GM12878 (cell line): ENCODE results near the gene MAML3. TPM values are rescaled to one million over a fixed set of nuclear protein-coding genes. Genes with fewer than 3 reads are reported as not detected.

Source experiments
- ATAC-seq: fragments of 200-7000 bp; cut with Tn5 transposase; 3 replicates; pipeline ENCODE4 v1.9.1; 2020; ENCODE audit warnings: mild to moderate bottlenecking, moderate library complexity
- BruUV-seq: library from RNA; stranded (reverse); fragments of 400-500 nt; replicated peaks from 2 replicates; lab custom pipeline; 2021; lab: Mats Ljungman, UMichigan
- CTCF ChIA-PET: fragments of 300-600 bp; sonication (Branson Sonifier 250); formaldehyde crosslinking; extraction: SDS; loops from one replicate; lab custom pipeline; 2021; ENCODE audit warnings: inconsistent platforms; lab: Yijun Ruan, JAX
- POLR2A ChIA-PET: fragments of 350-600 bp; formaldehyde crosslinking; extraction: SDS; loops from one replicate; lab custom pipeline; 2021; ENCODE audit warnings: inconsistent platforms; lab: Charles Lee
- RAD21 ChIA-PET: fragments of 300-600 bp; sonication (Branson Sonifier 250); formaldehyde crosslinking; loops from one replicate; lab custom pipeline; 2023; ENCODE audit warnings: antibody characterized with exemption; ENCODE audit not compliant: unreplicated experiment; lab: Charles Lee
- SMC1A ChIA-PET: fragments of 300-600 bp; sonication (Branson Sonifier 250); formaldehyde crosslinking; loops from one replicate; lab custom pipeline; 2023; ENCODE audit not compliant: unreplicated experiment, uncharacterized antibody; lab: Charles Lee
- DNase-seq: peaks from one replicate; pipeline ENCODE4 v3.0.0-alpha.2; 2011; ENCODE audit warnings: low read depth, low spot score
- FAIRE-seq: peaks from 3 replicates; lab custom pipeline; 2011; peaks lifted over from hg19 to GRCh38; lab: Jason Lieb, UNC
- H2AFZ ChIP-seq: 2 replicates; pipeline ENCODE4 v1.6.0; 2011; ENCODE audit warnings: low read depth, low read length, control low read depth; ENCODE audit not compliant: control insufficient read depth
- H3K27ac ChIP-seq: 2 replicates; pipeline ENCODE4 v1.5.1; 2011; ENCODE audit warnings: control low read depth; ENCODE audit not compliant: control insufficient read depth, insufficient read depth
- H3K27me3 ChIP-seq, 2 experiments: replicated peaks in 1 of 2; 2 replicates each; pipeline versions ENCODE4 v1.6.0 to v1.6.1; 2011; ENCODE audit warnings: low read length in 1 of 2; ENCODE audit not compliant: control insufficient read depth in 2 of 2, insufficient read depth in 2 of 2
- H3K36me3 ChIP-seq, 2 experiments: 2 replicates each; pipeline ENCODE4 v1.5.1; 2011; ENCODE audit warnings: low read length in 1 of 2; ENCODE audit not compliant: control insufficient read depth in 2 of 2, insufficient read depth in 2 of 2
- H3K4me1 ChIP-seq: 2 replicates; pipeline ENCODE4 v1.6.1; 2011; ENCODE audit warnings: mild to moderate bottlenecking, low read length, moderate library complexity, mixed read lengths; ENCODE audit not compliant: control insufficient read depth, insufficient read depth
- H3K4me2 ChIP-seq: 2 replicates; pipeline ENCODE4 v1.6.0; 2011; ENCODE audit warnings: control low read depth; ENCODE audit not compliant: control insufficient read depth, insufficient read depth
- H3K4me3 ChIP-seq: fragments of 200-600 bp; sonication (generic); 2 replicates; pipeline ENCODE4 v1.5.1; 2016
- H3K79me2 ChIP-seq: 2 replicates; pipeline ENCODE4 v1.6.0; 2011; ENCODE audit warnings: low read length; ENCODE audit not compliant: control insufficient read depth, insufficient read depth
- H3K9ac ChIP-seq: 2 replicates; pipeline ENCODE4 v1.8.0; 2011; ENCODE audit warnings: low read length, control low read depth, mixed read lengths; ENCODE audit not compliant: control insufficient read depth, insufficient read depth
- H3K9me3 ChIP-seq: replicated peaks from 3 replicates; pipeline ENCODE4 v1.5.1; 2011; ENCODE audit warnings: mild to moderate bottlenecking, low read length; ENCODE audit not compliant: control insufficient read depth, insufficient read depth
- H4K20me1 ChIP-seq: 2 replicates; pipeline ENCODE4 v1.6.0; 2011; ENCODE audit not compliant: control insufficient read depth, insufficient read depth
- CEBPB ChIP-seq, 2 experiments: fragments of 150-350 bp in 1 of 2; IDR thresholded peaks; 2 replicates each; pipeline ENCODE4 v1.6.1; 2012 to 2014; ENCODE audit warnings: low read depth in 2 of 2, low read length in 2 of 2, borderline replicate concordance in 1 of 2, inconsistent platforms in 1 of 2
- EED ChIP-seq: sonication (generic); IDR thresholded peaks from 2 replicates; pipeline ENCODE4 v1.6.1; 2016; ENCODE audit warnings: antibody characterized with exemption, low read depth
- JUND ChIP-seq: IDR thresholded peaks from 2 replicates; pipeline ENCODE4 v1.6.1; 2012; ENCODE audit warnings: low read depth, mild to moderate bottlenecking, low read length, improper control_type of control experiment, moderate library complexity
- KDM1A ChIP-seq: fragments of 200-600 bp; sonication (generic); IDR thresholded peaks from 2 replicates; pipeline ENCODE4 v1.6.1; 2016; ENCODE audit warnings: borderline replicate concordance
- MEF2A ChIP-seq: IDR thresholded peaks from 2 replicates; pipeline ENCODE4 v1.6.1; 2011; ENCODE audit warnings: low read depth, mild to moderate bottlenecking, low read length, moderate library complexity; ENCODE audit not compliant: insufficient read depth
- RFX5 ChIP-seq: IDR thresholded peaks from 2 replicates; pipeline ENCODE4 v1.6.1; 2011; ENCODE audit warnings: low read depth, low read length, improper control_type of control experiment
- SMARCA5 ChIP-seq: fragments of 450-650 bp; IDR thresholded peaks from 2 replicates; pipeline ENCODE4 v1.6.1; 2017; ENCODE audit warnings: mild to moderate bottlenecking
- ZNF217 ChIP-seq: fragments of 450-650 bp; IDR thresholded peaks from 2 replicates; pipeline ENCODE4 v1.6.1; 2017; ENCODE audit warnings: antibody characterized with exemption, mild to moderate bottlenecking
- ZNF24 ChIP-seq: fragments of 450-650 bp; IDR thresholded peaks from 2 replicates; pipeline ENCODE4 v1.6.1; 2017; ENCODE audit warnings: antibody characterized with exemption, mild to moderate bottlenecking
- WGBS: methylation state at CpG from one replicate; pipeline ENCODE4 v1.1.6; 2016; ENCODE audit warnings: low lambda C conversion rate; ENCODE audit not compliant: insufficient replicate concordance, insufficient coverage; ENCODE audit errors: missing lambda C conversion rate; 5-methylcytosine and 5-hydroxymethylcytosine counted together
- in situ Hi-C: fragments of 300-500 bp; cut with MboI; formaldehyde crosslinking; loops from 9 replicates; pipeline ENCODE4 v1.14.3; 2018; ENCODE audit warnings: mixed read lengths
- intact Hi-C: fragments of 100-400 bp; cut with micrococcal nuclease; formaldehyde crosslinking; loops from one replicate; pipeline ENCODE4 v1.14.2; 2022; ENCODE audit not compliant: unreplicated experiment
- polyA plus RNA-seq, 11 experiments: library from polyadenylated mRNA; depleted of rRNA in 4 of 11; unstranded in 6 of 11; stranded (reverse) in 5 of 11; fragments of >200 nt; fragmentation: Nextera tagmentation in 4 of 11; fragmentation: Illumina TruSeq in 1 of 11; extraction: Ambion mirVana in 4 of 11; extraction: Trizol in 1 of 11; gene quantifications; 1 replicate in 1 of 11; 2 replicates in 10 of 11; pipeline versions ENCODE4 v1.2.1 to v1.2.3, GENCODE V29; 2011 to 2016; ENCODE audit warnings: inconsistent platforms in 2 of 11, missing spikeins in 2 of 11, low read depth in 1 of 11
- total RNA-seq, 4 experiments: library from RNA; depleted of rRNA in 3 of 4; stranded (reverse); fragments of >200 nt in 3 of 4; fragmentation: Illumina TruSeq in 1 of 4; extraction: Trizol in 1 of 4; gene quantifications; 2 replicates each; pipeline versions ENCODE4 v1.2.1 to v1.2.3, GENCODE V29; 2013 to 2021
- TF ChIP-seq, protein P1 (sequence below): IDR thresholded peaks from 2 replicates; pipeline ENCODE4 v1.6.1; 2011; ENCODE audit warnings: borderline replicate concordance, low read depth, mild to moderate bottlenecking, moderate library complexity, low read length; ENCODE audit not compliant: insufficient read depth, poor library complexity, severe bottlenecking
- TF ChIP-seq, protein P2 (sequence below): IDR thresholded peaks from 2 replicates; pipeline ENCODE4 v1.6.1; 2011; ENCODE audit warnings: low read depth, mild to moderate bottlenecking, low read length, moderate library complexity, borderline replicate concordance; ENCODE audit errors: extremely low read depth
- TF ChIP-seq, protein P3 (sequence below): fragments of 450-650 bp; conservative IDR thresholded peaks from 2 replicates; pipeline ENCODE4 v1.6.1; 2017; ENCODE audit warnings: mild to moderate bottlenecking, moderate library complexity

MAML3 gene
- total and polyA plus RNA-seq, 10 of the 15 experiments (the other 5 are each of a cell fraction or from before 2014, with no cell fraction given) = under 0.01 to 0.53 (median 0.06) TPM; not detected in 2

DNA sequence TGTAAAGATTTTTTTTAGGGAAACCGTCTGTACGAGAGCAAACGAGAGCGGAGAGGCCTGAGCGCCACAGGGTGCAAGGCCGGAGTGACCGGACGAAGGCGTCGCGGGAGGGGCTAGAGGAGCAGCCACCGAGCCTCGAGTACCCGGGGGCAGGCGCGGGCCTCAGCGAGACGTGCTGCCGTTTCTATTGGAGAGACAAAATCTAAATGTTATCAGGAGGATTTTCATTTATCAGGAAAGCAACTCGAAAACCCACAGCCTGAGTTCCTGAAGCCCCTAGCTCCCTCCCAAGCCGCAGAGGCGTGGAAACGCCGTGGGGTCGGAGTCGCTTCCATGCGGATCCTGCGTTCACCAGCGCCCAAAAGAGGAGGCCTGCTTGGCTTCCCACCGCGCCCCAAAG is 294.1 kb downstream of the MAML3 start:
- CTCF ChIA-PET = no interaction called here
- Histone ChIP-seq H3K27me3 (peaks cover 3 to 15% of the 10 kb centered on the region in 2 experiments; a peak in 3 of 4 replicates), H3K9ac (no peak overlapping the region), H3K9me3 (no peaks in the 10 kb centered on the region), H3K79me2 (no peaks in the 10 kb centered on the region), H3K4me1 (peaks cover 3% of the 10 kb centered on the region; the same call in 1 of the 2 replicates), H2AFZ (no peak overlapping the region), H3K27ac (no peak overlapping the region), H3K4me2 (no peak overlapping the region), H3K4me3 (no peak overlapping the region), H4K20me1 (no peaks in the 10 kb centered on the region), H3K36me3 (no peaks in the 10 kb centered on the region)
- POLR2A ChIA-PET = no interaction called here
- DNase-seq = no peak
- ATAC-seq = no peak
- 88% methylated on average over 25 of the region's 31 CpGs for WGBS
- intact Hi-C loops = no loop called here
- FAIRE-seq = no peak
- SMC1A ChIA-PET = no interaction called here
- in situ Hi-C loops = no loop called here
- no peak for TF ChIP-seq JUND
- TF ChIP-seq KDM1A = no peak
- TF ChIP-seq EED = no peak
- no peak for TF ChIP-seq ZNF217
- RAD21 ChIA-PET = no interaction called here
- no TSS peak for BruUV-seq

GRCh38 chr4:139858436-139859205 is 295.4 kb downstream of the MAML3 start:
- FAIRE-seq (no peak), DNase-seq (peak; percentile 35), ATAC-seq (peak; percentile 95)
- in situ Hi-C loops (no loop called here), intact Hi-C loops (no loop called here)
- Histone ChIP-seq H3K4me2 (no peak overlapping the region; the same call in 1 of the 2 replicates), H4K20me1 (no peaks in the 10 kb centered on the region), H3K4me1 (peaks cover 3% of the 10 kb centered on the region; the same call in 1 of the 2 replicates), H3K9ac (no peak overlapping the region), H3K9me3 (no peaks in the 10 kb centered on the region), H3K27me3 (peaks cover 5 to 15% of the 10 kb centered on the region in 2 experiments; a peak in 3 of 4 replicates), H3K36me3 (no peaks in the 10 kb centered on the region), H3K4me3 (no peak overlapping the region), H3K79me2 (no peaks in the 10 kb centered on the region), H3K27ac (no peak overlapping the region), H2AFZ (no peak overlapping the region)
- CTCF ChIA-PET = interaction anchor here (0.6 kb wide), 1 partner anchor 739 kb away, joined by 4 read pairs; no protein-coding TSS in a partner anchor
- no TSS peak for BruUV-seq
- POLR2A ChIA-PET = no interaction called here
- SMC1A ChIA-PET = no interaction called here
- WGBS = 0% methylated on average over 8 of the region's 8 CpGs
- RAD21 ChIA-PET = interaction anchor here (0.6 to 0.7 kb wide), 2 partner anchors 24 to 145 kb away, joined by 3 read pairs; no protein-coding TSS in a partner anchor
- TF ChIP-seq SMARCA5 (no peak), ZNF24 (no peak), CEBPB (IDR thresholded peaks at IDR 0.05; ENCODE audit: borderline replicate concordance in 1 of 2, low read depth in 2 of 2, low read length in 2 of 2) (peak in 1 of 2 experiments; percentile 70; a peak in 1 of 4 replicates), MEF2A (peak; percentile 68; the same call in 1 of the 2 replicates), RFX5 (no peak)
- TF ChIP-seq, protein P1, sequence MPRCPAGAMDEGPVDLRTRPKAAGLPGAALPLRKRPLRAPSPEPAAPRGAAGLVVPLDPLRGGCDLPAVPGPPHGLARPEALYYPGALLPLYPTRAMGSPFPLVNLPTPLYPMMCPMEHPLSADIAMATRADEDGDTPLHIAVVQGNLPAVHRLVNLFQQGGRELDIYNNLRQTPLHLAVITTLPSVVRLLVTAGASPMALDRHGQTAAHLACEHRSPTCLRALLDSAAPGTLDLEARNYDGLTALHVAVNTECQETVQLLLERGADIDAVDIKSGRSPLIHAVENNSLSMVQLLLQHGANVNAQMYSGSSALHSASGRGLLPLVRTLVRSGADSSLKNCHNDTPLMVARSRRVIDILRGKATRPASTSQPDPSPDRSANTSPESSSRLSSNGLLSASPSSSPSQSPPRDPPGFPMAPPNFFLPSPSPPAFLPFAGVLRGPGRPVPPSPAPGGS = peak; percentile 78
- TF ChIP-seq, protein P2, sequence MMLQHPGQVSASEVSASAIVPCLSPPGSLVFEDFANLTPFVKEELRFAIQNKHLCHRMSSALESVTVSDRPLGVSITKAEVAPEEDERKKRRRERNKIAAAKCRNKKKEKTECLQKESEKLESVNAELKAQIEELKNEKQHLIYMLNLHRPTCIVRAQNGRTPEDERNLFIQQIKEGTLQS = no peak
- TF ChIP-seq, protein P3, sequence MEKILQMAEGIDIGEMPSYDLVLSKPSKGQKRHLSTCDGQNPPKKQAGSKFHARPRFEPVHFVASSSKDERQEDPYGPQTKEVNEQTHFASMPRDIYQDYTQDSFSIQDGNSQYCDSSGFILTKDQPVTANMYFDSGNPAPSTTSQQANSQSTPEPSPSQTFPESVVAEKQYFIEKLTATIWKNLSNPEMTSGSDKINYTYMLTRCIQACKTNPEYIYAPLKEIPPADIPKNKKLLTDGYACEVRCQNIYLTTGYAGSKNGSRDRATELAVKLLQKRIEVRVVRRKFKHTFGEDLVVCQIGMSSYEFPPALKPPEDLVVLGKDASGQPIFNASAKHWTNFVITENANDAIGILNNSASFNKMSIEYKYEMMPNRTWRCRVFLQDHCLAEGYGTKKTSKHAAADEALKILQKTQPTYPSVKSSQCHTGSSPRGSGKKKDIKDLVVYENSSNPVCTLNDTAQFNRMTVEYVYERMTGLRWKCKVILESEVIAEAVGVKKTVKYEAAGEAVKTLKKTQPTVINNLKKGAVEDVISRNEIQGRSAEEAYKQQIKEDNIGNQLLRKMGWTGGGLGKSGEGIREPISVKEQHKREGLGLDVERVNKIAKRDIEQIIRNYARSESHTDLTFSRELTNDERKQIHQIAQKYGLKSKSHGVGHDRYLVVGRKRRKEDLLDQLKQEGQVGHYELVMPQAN = no peak
